ENCODE data around the gene PLK5. TPM values are rescaled to one million over a fixed set of nuclear protein-coding genes. Genes with fewer than 3 reads are reported as not detected.
A peak's percentile ranks its signal among the peaks of the same experiment; 100 is the strongest.
"Not testable (repeated sequence)": the region's sequence is repeated elsewhere in the genome, so short reads cannot be mapped to it uniquely, and the experiment has no call there.

The PLK5 gene
- not detected for total RNA-seq

- H3K36me3 Mint-ChIP-seq: peaks cover 7% of the 10 kb centered on the region
- no peak for ATAC-seq
- peaks cover 17 to 18% of the 10 kb centered on the region in 2 donors for H3K27me3 Mint-ChIP-seq
- peaks cover 6 to 8% of the 10 kb centered on the region in 2 donors for H3K4me1 Mint-ChIP-seq (ENCODE audit: low read depth in 2 of 2)
- no peaks in the 10 kb centered on the region for H3K9me3 Mint-ChIP-seq
- DNase-seq (ENCODE audit: low spot score): no peak
- peak within 1 kb of the TSS; percentile 7 for H3K4me3 Mint-ChIP-seq
- no peak within 1 kb of the TSS for H3K27ac Mint-ChIP-seq
Measured at GRCh38 chr19:1523412-1524286, at the start of gene PLK5. PLK5 (plus strand) TSS chr19:1524077; CDS start chr19:1526997, 2,920 bp downstream.

GRCh38 chr19:1474765-1475351 is 49.0 kb upstream of the PLK5 start:
- Mint-ChIP-seq H3K36me3 (peaks cover 6% of the 10 kb centered on the region), H3K27me3 (no peaks in the 10 kb centered on the region), H3K9me3 (no peaks in the 10 kb centered on the region), H3K27ac (no peak overlapping the region), H3K4me1 (ENCODE audit: low read depth in 2 of 2) (peaks cover 10 to 21% of the 10 kb centered on the region in 2 donors), H3K4me3 (no peak overlapping the region)
- DNase-seq (ENCODE audit: low spot score): no peak
- ATAC-seq: no peak

GRCh38 chr19:1475751-1476437 is 48.0 kb upstream of the PLK5 start:
- no peaks in the 10 kb centered on the region for H3K9me3 Mint-ChIP-seq
- H3K36me3 Mint-ChIP-seq: peaks cover 6% of the 10 kb centered on the region
- DNase-seq (ENCODE audit: low spot score) (no peak), ATAC-seq (no peak)
- no peak overlapping the region for H3K4me3 Mint-ChIP-seq
- no peak overlapping the region for H3K27ac Mint-ChIP-seq
- peaks cover 16 to 18% of the 10 kb centered on the region in 2 donors for H3K4me1 Mint-ChIP-seq (ENCODE audit: low read depth in 2 of 2)
- no peaks in the 10 kb centered on the region for H3K27me3 Mint-ChIP-seq

- peak overlapping the region; percentile 38 for H3K4me3 Mint-ChIP-seq
- H3K9me3 Mint-ChIP-seq; H3K36me3 Mint-ChIP-seq; DNase-seq (ENCODE audit: low spot score); H3K27ac Mint-ChIP-seq; H3K27me3 Mint-ChIP-seq; ATAC-seq: not testable (repeated sequence)
- H3K4me1 Mint-ChIP-seq (ENCODE audit: low read depth in 2 of 2): peaks cover 16% of the 10 kb centered on the region in 2 donors
Measured at GRCh38 chr19:1477056-1477455, 46.8 kb upstream of the PLK5 start.

- peak within 1 kb of the TSS; percentile 80 to 89 for H3K27ac Mint-ChIP-seq
- peak within 1 kb of the TSS; percentile 96 for H3K4me3 Mint-ChIP-seq
- H3K4me1 Mint-ChIP-seq (ENCODE audit: low read depth in 2 of 2): peaks cover 10 to 16% of the 10 kb centered on the region in 2 donors
- peaks cover 6% of the 10 kb centered on the region for H3K36me3 Mint-ChIP-seq
- peak; percentile 96 to 98 for ATAC-seq
- no peaks in the 10 kb centered on the region for H3K27me3 Mint-ChIP-seq
- H3K9me3 Mint-ChIP-seq: no peaks in the 10 kb centered on the region
- peak; percentile 95 for DNase-seq (ENCODE audit: low spot score)
Measured at GRCh38 chr19:1478934-1479707, 44.8 kb upstream of the PLK5 start, which contains the start of gene C19orf25. C19orf25 (minus strand) TSS chr19:1479215; CDS start chr19:1478903, 312 bp downstream.

GRCh38 chr19:1481224-1481892 is 42.5 kb upstream of the PLK5 start:
- Mint-ChIP-seq H3K27me3 (no peaks in the 10 kb centered on the region), H3K36me3 (peaks cover 6% of the 10 kb centered on the region), H3K4me3 (no peak overlapping the region), H3K4me1 (ENCODE audit: low read depth in 2 of 2) (peaks cover 10 to 16% of the 10 kb centered on the region in 2 donors), H3K9me3 (no peaks in the 10 kb centered on the region), H3K27ac (no peak overlapping the region)
- no peak for DNase-seq (ENCODE audit: low spot score)
- no peak for ATAC-seq

- ATAC-seq (no peak), DNase-seq (ENCODE audit: low spot score) (no peak)
- peaks cover 10 to 16% of the 10 kb centered on the region in 2 donors for H3K4me1 Mint-ChIP-seq (ENCODE audit: low read depth in 2 of 2)
- no peak overlapping the region for H3K27ac Mint-ChIP-seq
- no peaks in the 10 kb centered on the region for H3K9me3 Mint-ChIP-seq
- H3K27me3 Mint-ChIP-seq: no peaks in the 10 kb centered on the region
- H3K36me3 Mint-ChIP-seq: peaks cover 6% of the 10 kb centered on the region
- H3K4me3 Mint-ChIP-seq: no peak overlapping the region
Measured at GRCh38 chr19:1481893-1482360, 42.0 kb upstream of the PLK5 start.

GRCh38 chr19:1482361-1483130 is 41.3 kb upstream of the PLK5 start:
- DNase-seq (ENCODE audit: low spot score): no peak

GRCh38 chr19:1483131-1483978 is 40.5 kb upstream of the PLK5 start:
- peaks cover 5 to 12% of the 10 kb centered on the region in 2 donors for H3K4me1 Mint-ChIP-seq (ENCODE audit: low read depth in 2 of 2)
- no peak overlapping the region for H3K4me3 Mint-ChIP-seq
- H3K27me3 Mint-ChIP-seq: no peaks in the 10 kb centered on the region
- peaks cover 6% of the 10 kb centered on the region for H3K36me3 Mint-ChIP-seq
- DNase-seq (ENCODE audit: low spot score): no peak
- no peaks in the 10 kb centered on the region for H3K9me3 Mint-ChIP-seq
- ATAC-seq: no peak
- H3K27ac Mint-ChIP-seq: no peak overlapping the region

More at GRCh38 chr19:1482361-1483130, 41.3 kb upstream of the PLK5 start:
- no peak for ATAC-seq
- Mint-ChIP-seq H3K4me3 (no peak overlapping the region), H3K4me1 (ENCODE audit: low read depth in 2 of 2) (peaks cover 5 to 12% of the 10 kb centered on the region in 2 donors), H3K36me3 (peaks cover 6% of the 10 kb centered on the region), H3K27me3 (no peaks in the 10 kb centered on the region), H3K9me3 (no peaks in the 10 kb centered on the region), H3K27ac (no peak overlapping the region)

- no peak for ATAC-seq
- peaks cover 3% of the 10 kb centered on the region for H3K36me3 Mint-ChIP-seq
- no peak overlapping the region for H3K27ac Mint-ChIP-seq
- no peak overlapping the region for H3K4me3 Mint-ChIP-seq
- no peaks in the 10 kb centered on the region for H3K27me3 Mint-ChIP-seq
- DNase-seq (ENCODE audit: low spot score): no peak
- H3K4me1 Mint-ChIP-seq (ENCODE audit: low read depth in 2 of 2): peaks cover 3 to 10% of the 10 kb centered on the region in 2 donors
- H3K9me3 Mint-ChIP-seq: no peaks in the 10 kb centered on the region
Measured at GRCh38 chr19:1483979-1484428, 39.9 kb upstream of the PLK5 start.

- no peaks in the 10 kb centered on the region for H3K9me3 Mint-ChIP-seq
- no peaks in the 10 kb centered on the region for H3K36me3 Mint-ChIP-seq
- H3K27me3 Mint-ChIP-seq: no peaks in the 10 kb centered on the region
- no peak overlapping the region for H3K27ac Mint-ChIP-seq
- peaks cover 7 to 14% of the 10 kb centered on the region in 2 donors for H3K4me1 Mint-ChIP-seq (ENCODE audit: low read depth in 2 of 2)
- ATAC-seq: no peak
- DNase-seq (ENCODE audit: low spot score): no peak
- no peak overlapping the region for H3K4me3 Mint-ChIP-seq
Measured at GRCh38 chr19:1486720-1487575, 36.9 kb upstream of the PLK5 start.
